Erythroblast (primary cell): ENCODE data around the gene PSMC5.
"Not testable (repeated sequence)": the region's sequence is repeated elsewhere in the genome, so short reads cannot be mapped to it uniquely, and the experiment has no call there.

Source experiments
- DNase-seq, 2 experiments: peaks; one replicate each; lab custom pipeline; 2025; lab: John Stamatoyannopoulos, UW
- GATA1 ChIP-seq: IDR thresholded peaks from 2 replicates; pipeline ENCODE4 v1.6.1; 2011; ENCODE audit warnings: low read depth, mild to moderate bottlenecking, control low read depth, low read length, moderate library complexity
- POLR2A ChIP-seq: IDR thresholded peaks from 2 replicates; pipeline ENCODE4 v1.6.1; 2011; ENCODE audit warnings: mild to moderate bottlenecking, low read length

PSMC5 gene

DNA sequence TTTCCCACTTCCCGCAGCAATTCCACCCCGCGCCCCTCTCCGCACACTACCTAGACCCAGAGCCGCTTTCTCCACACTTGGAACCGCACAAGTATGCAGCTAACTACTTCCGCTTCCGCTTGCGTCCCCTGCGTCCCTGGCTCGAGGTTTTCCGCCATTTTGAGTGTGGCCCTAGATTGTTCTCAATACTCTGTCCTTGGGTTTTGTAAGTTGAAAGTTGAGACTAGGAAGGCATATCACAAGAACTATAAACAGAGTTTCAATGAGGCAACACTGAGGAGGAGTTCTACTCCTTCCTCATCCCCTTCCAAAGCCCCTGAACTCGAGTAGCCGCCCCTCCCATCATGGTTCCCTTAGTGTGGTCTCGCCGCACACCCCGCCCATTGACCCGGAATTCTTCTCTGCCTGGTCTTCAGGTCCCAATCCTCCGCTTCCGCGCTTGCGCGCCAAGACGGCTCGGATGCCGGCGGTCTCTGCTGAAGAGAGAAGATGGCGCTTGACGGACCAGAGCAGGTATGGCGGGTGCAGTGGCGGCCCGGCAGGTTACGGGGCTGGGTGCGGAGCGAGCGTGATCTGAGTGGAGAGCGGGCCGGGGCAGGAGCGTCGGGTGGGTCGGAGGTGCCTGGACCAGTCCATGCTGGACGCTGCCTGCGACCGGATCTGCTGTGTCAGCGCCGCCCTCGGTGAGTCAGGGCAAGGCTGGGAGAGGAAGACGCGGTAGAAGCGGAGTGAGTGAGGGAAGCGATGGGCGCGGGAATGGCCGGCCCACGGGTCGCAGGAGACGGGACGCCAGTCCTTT is at the start of gene PSMC5, which contains the start of gene FTSJ3:
PSMC5 (plus strand) TSS at position 430 of the 799 bp plus-strand sequence; CDS start at position 490, 60 bp downstream.
FTSJ3 (minus strand) TSS at position 662 of the 799 bp plus-strand sequence. CDS start 761 bp downstream, outside the sequence.
- TF ChIP-seq POLR2A (peak; percentile 89), GATA1 (no peak)
- DNase-seq: peak; percentile 96

DNA sequence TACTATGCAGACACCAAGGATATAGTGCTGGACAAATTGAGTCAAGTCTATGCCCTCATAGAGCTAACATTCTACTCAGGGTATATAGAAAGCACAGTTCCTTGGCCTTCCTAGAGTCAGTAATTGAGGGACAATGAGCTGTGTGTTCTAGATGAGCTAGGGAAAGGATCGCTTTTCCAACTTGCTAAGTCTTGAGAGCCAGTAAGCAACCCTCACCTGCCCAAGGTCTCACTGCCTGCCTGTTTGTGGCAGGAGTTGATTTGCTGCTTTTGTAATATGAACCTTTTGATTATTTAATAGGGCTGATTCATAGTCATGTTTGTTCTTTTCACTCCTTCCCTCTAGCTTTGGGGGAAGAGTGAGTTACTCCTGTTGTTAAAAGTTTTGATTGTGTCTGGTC is 46.7 kb upstream of the PSMC5 start:
- DNase-seq: no peak
- no peak for TF ChIP-seq GATA1
- no peak for TF ChIP-seq POLR2A

DNA sequence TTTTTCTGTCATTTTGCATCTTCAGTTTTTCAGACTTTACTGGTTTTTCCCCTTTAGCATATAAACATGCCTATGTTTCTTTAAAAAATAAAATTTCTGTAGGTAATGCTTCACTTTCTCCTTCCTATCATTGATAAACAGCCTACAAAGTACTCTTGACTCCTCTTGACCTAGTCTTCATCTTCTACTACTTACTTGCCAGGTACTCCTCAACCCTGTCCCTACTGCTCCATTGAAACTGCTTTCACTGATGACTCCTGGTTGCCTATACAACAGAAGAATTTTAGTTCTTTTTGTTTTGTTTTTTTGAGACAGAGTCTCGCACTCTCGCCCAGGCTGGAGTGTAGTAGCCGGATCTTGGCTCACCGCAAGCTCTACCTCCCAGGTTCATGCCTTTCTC is 46.3 kb upstream of the PSMC5 start:
- TF ChIP-seq GATA1: no peak
- no peak for TF ChIP-seq POLR2A

DNA sequence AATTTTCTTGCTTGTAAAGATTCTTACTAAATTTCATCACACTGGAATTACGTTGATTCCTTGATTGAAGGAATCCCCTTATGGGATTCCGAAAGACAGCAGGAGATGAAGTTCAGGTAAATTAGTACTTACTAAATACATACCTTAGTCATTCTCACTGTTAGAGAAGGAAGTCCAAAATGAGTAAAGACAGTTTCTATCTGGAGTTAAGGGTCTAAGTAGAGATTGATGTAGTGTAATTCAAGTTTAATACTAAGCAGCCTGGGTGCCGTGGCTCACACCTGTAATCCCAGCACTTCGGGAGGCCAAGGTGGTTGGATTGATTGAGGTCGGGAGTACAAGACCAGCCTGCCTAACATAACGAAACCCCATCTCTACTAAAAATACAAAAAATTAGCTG is 43.7 kb upstream of the PSMC5 start:
- no peak for DNase-seq
- no peak for TF ChIP-seq POLR2A
- TF ChIP-seq GATA1: no peak

More for the DNA sequence above, 46.3 kb upstream of the PSMC5 start:
- DNase-seq: no peak

DNA sequence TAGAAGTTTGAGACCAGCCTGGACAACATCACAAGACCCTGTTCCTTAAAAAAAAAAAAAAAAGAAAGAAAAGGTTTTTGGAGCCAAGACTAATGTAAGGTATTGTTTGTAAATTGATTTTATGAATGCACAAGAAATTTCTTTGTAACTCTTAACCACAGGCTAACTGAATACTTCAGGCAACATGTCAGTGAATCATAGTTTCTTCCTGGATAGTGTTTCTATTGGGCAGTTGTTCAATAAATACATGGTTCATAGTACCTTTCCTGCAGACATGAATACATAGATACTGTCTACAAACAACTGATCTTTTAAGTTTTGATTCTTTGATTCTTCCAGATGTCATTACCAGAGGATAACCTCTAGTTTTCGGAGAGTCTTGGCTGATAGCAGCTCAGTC is 41.7 kb upstream of the PSMC5 start:
- TF ChIP-seq POLR2A (no peak), GATA1 (no peak)
- no peak for DNase-seq

DNA sequence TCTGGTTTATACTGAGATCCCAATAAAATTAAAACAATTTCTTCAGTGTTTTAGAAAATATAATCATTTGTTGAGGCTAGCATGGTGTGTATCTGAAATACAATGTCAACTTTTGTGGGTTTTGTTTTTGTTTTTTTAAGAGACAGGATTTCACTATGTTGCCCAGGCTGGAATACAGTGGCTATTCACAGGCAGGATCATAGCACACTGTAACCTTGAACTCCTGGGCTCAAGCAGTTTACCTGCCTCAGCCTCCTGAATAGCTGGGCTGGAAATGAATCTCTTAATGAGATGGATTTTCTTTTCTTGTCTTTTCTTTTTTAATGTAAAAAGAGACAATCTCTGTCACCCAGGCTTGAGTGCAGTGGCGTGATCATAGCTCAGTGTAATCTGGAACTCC is 41.1 kb upstream of the PSMC5 start:
- no peak for TF ChIP-seq GATA1
- TF ChIP-seq POLR2A: no peak

DNA sequence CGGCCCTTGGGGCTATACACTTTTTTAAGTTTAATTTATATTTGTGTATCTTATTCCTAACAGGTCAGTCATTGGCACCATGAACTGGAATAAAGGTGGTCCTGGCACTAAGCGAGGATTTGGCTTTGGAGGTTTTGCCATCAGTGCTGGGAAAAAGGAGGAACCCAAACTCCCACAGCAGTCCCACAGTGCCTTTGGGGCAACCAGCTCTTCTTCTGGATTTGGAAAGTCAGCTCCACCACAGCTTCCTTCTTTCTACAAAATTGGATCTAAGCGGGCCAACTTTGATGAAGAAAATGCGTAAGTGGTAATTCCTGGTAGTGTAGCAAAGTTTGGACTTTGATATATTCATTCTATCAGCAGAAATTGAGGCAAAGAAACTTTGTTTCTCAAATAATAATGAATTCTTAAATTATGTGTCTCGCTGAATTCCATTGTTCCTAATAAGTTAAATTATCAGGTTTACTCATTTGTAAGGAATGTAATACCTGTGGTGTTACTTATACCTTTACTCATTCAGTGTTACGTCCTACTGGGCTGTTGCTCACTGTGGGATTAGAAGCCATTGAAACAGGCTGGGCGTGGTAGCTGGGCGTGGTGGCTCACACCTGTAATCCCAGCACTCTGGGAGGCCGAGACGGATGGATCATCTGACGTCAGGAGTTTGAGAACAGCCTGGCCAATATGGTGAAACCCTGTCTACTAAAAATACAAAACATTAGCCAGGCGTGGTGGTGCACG is 40.1 kb upstream of the PSMC5 start:
- DNase-seq: no peak
- TF ChIP-seq GATA1: no peak
- no peak for TF ChIP-seq POLR2A

More for the DNA sequence above, 41.1 kb upstream of the PSMC5 start:
- DNase-seq: no peak

DNA sequence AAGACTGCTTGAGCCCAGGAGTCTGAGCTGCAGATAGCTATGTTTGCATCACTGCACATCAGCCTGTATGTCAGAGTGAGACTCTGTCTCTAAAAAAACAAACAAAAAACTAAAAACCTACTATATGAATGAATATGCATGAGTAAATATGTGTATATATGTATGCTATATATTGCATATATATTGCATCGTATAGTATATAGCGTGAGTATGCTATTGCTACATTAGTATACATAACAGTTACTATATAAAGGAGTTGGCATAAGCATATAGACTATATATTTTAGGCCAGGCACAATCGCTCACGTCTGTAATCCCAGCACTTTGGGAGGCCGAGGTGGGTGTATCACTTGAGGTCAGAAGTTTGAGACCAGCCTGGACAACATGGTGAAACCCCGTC is 37.2 kb upstream of the PSMC5 start:
- no peak for TF ChIP-seq GATA1
- no peak for TF ChIP-seq POLR2A
- peak in 1 of 2 experiments; percentile 24 for DNase-seq

DNA sequence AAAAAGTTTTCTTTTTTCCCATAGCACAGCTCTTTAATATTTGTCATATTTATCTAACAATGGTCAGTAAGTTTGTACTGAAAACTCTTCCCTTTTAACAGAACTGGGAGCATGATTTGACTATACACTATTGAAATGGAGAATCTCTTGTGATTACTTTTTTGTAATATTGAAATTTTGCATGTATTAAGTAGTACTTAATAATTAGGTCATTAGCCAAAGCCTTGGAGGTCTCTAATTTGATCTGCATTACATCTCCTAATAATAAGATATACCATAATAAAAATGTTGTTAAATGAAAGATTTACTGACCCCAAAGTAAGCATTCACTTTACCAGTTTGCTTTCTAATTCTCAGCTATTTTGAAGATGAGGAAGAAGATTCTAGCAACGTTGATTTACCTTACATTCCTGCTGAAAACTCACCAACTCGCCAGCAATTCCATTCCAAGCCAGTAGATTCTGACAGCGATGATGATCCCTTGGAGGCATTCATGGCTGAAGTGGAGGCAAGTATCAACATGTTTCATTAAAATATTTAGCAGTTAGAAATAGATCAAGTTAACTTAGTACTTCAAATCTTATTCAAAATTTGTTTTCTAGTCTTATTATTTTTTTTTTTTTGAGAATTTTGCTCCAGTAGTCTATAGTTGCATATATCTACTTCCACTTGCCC is 35.0 kb upstream of the PSMC5 start:
- no peak for DNase-seq
- TF ChIP-seq GATA1: no peak
- no peak for TF ChIP-seq POLR2A

DNA sequence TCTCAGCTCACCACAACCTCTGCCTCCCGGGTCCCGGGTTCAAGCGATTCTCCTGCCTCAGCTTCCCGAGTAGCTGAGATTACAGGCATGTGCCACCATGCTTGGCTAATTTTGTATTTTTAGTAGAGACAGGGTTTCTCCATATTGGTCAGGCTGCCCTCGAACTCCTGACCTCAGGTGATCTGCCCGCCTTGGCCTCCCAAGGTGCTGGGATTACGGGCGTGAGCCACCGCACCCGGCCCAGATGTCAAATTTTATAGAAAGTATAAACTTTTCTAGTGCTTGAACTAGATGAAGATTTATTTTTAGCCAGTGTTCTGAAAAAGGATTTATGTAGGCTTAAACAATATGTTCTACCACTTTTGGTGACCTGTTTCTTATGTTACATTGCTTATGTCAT is 30.9 kb upstream of the PSMC5 start:
- DNase-seq: not testable (repeated sequence)

DNA sequence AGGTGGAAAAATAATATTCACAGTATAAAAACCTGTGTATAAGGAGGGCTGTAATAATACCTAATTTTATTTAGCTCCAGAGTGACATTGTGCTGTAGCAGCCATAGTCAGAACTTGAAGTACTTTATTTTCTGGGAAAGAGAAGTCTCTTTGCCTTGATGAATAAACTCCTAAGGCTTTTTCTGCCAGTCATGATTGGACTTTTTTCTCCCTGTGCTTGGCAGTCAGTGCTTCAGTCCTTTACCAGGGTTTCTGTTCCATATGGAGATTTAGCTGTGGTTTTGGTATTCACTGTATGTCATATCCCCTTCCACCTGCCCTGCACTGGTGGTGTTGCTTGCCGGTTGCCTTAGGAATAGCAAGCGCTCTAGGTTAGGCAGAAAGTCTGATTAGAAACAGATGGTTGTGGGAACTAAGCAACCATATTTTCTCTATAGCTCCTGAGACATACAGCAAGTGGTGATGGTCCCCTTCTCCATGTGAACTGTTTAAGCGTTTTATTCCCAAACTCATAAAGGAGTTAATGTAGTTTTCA is 28.6 kb upstream of the PSMC5 start:
- no peak for DNase-seq
- TF ChIP-seq GATA1 (no peak), POLR2A (no peak)

DNA sequence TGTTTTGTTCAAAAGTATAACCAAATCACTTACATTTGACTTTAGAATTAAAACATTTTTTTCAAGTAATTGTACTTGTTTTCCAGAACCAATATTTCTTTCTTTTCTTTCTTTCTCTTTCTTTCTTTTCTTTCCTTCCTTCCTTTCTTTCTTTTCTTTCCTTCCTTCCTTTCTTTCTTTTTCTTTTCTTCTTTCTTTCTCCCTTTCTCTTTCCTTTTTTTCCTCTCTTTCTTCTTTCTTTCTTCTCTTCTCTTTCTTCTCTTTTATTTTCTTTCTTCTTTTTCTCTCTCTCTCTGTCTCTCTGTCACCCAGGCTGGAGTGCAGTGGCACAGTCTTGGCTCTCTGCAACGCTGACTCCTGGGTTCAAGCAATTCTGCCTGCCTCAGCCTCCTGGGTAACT is 26.4 kb upstream of the PSMC5 start:
- DNase-seq: no peak
- no peak for TF ChIP-seq POLR2A

DNA sequence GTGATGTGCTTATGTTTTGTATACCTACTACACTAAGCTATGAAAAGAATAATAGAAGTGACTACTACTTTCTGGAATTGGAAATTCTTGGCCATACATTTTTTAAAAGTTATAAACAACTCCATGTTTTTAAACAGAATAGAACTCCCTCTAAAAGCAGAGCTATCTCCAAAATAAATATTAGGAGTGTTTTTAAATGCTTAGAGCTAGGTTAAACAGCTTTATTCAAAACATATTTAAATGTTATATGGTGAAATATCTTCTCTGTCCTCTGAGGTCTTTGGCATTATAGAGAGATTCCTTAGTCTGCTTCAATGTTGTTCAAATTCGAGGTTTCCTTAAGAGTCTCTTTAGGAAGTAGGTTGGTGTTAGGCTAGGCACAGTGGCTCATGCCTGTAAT is 22.9 kb upstream of the PSMC5 start:
- DNase-seq: no peak
- TF ChIP-seq POLR2A: no peak
- TF ChIP-seq GATA1: no peak
